Stimulated activated naive CD8-positive, alpha-beta T cell treated with anti-CD3 and anti-CD28 coated beads, Interleukin-15, amount 100 ng/mL, for 72 hours (primary cell): Measurements from ENCODE around the gene MLF1.
"Not testable (repeated sequence)": the region's sequence is repeated elsewhere in the genome, so short reads cannot be mapped to it uniquely, and the experiment has no call there.

Experiments used
- ATAC-seq: fragments of 150-1000 bp; cut with Tn5 transposase; 2 replicates; pipeline ENCODE4 v1.10.0; 2021; ENCODE audit warnings: mild to moderate bottlenecking, moderate library complexity
- DNase-seq, 2 donors: peaks; one replicate each; pipeline ENCODE4 v3.0.0; 2021 to 2022
- H3K27ac Mint-ChIP-seq, 2 donors: one replicate each; pipeline ENCODE4 v1.8.0; 2022; ENCODE audit warnings: mild to moderate bottlenecking in 2 of 2, mixed read lengths in 2 of 2, moderate library complexity in 2 of 2
- H3K27me3 Mint-ChIP-seq: one replicate; pipeline ENCODE4 v1.8.0; 2022; ENCODE audit warnings: mixed read lengths
- H3K4me1 Mint-ChIP-seq: one replicate; pipeline ENCODE4 v1.8.0; 2022; ENCODE audit warnings: mild to moderate bottlenecking, mixed read lengths
- H3K4me3 Mint-ChIP-seq, 2 donors: one replicate each; pipeline ENCODE4 v1.8.0; 2022; ENCODE audit warnings: mild to moderate bottlenecking in 2 of 2, mixed read lengths in 2 of 2, moderate library complexity in 1 of 2
- H3K9me3 Mint-ChIP-seq, 2 donors: one replicate each; pipeline ENCODE4 v1.8.0; 2022; ENCODE audit warnings: mixed read lengths in 2 of 2

Gene MLF1, protein sequence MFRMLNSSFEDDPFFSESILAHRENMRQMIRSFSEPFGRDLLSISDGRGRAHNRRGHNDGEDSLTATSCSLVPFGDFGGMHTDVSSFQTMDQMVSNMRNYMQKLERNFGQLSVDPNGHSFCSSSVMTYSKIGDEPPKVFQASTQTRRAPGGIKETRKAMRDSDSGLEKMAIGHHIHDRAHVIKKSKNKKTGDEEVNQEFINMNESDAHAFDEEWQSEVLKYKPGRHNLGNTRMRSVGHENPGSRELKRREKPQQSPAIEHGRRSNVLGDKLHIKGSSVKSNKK

DNA sequence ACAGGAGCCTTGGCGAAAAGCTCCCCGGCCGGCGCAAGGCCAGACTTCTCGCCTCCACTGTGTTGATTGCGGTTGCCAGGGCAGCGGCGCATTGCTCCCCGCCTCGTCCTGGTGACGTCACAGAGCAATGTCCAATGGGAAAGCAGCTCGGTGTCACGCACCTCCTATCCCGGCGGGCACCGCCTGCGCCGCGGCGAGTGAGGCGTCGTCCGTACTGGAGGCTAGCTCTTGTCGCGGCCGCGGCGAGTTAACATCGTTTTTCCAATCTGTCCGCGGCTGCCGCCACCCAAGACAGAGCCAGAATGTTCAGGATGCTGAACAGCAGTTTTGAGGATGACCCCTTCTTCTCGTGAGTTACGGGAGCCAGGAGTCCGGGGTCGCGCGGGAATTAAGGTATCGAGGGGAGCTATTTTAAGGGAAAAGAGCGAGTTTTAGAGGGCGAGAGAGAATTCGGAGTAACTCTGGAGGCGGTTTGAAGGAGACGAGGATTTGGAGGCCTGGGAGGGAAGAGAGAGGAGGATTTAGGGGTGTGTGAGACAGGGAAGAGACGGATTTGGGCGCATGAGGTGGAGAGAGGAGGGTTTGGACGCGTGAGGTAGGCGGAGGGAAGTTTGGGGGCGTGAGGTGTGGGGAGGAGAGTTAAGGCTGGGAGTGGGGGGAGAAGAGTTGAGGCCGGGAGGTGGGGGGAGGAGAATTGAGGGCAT lies at the start of gene MLF1:
TSS of gene MLF1 (plus strand) at position 196 of the 704 bp plus-strand sequence. CDS start at position 303, 107 bp downstream.
- Mint-ChIP-seq H3K9me3 (peaks cover 0 to 8% of the 10 kb centered on the region in 2 donors), H3K27me3 (peaks cover 48% of the 10 kb centered on the region), H3K4me3 (peak within 1 kb of the TSS; percentile 88 to 98), H3K27ac (peak within 1 kb of the TSS; percentile 87 to 93), H3K4me1 (peaks cover 10% of the 10 kb centered on the region)
- DNase-seq (peak; percentile 77 to 89), ATAC-seq (peak; percentile 97)

DNA sequence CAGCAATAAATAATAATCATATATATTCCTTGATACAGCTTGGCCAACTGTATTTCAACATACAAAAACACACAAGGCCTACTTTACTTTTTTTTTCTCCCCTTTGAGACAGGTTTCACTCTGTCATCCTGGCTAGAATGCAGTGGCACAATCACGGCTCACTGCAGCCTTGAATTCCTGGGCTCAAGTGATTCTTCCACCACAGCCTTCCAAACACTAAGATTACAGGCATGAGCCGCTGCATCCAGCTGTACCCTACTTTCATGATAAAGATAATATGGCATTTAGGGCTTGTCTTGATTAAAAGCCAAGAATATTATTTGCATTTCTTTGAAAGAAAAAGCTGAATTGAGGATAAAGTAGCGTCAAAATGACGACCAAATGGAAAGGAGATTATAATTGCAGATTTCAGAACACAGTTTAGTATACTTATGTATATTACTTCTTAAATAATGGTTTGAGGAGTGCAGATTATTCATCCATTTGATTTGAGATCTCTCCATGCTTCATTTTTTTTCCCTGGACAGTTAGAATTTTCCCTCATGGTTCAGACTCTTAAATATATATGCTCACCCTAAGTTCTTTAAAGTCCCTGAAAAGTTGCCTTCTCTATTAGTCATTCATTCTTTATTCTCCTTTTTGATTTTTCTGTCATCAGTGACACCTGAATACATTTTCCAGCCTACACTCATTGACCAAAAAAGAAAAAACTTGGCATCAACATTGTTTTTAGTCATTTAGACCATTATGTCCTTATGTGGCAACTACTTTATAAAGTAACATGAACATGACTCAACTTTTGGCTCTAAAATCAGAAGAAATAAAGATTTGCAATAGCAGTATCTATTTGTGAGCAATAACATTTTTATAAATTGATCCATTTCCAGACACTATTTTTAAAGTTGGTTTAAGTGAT lies 48.5 kb upstream of the MLF1 start:
- no peak for DNase-seq
- H3K27me3 Mint-ChIP-seq = no peaks in the 10 kb centered on the region
- H3K4me3 Mint-ChIP-seq = no peak overlapping the region
- no peak for ATAC-seq
- H3K27ac Mint-ChIP-seq = no peak overlapping the region
- no peaks in the 10 kb centered on the region for H3K9me3 Mint-ChIP-seq
- no peaks in the 10 kb centered on the region for H3K4me1 Mint-ChIP-seq

DNA sequence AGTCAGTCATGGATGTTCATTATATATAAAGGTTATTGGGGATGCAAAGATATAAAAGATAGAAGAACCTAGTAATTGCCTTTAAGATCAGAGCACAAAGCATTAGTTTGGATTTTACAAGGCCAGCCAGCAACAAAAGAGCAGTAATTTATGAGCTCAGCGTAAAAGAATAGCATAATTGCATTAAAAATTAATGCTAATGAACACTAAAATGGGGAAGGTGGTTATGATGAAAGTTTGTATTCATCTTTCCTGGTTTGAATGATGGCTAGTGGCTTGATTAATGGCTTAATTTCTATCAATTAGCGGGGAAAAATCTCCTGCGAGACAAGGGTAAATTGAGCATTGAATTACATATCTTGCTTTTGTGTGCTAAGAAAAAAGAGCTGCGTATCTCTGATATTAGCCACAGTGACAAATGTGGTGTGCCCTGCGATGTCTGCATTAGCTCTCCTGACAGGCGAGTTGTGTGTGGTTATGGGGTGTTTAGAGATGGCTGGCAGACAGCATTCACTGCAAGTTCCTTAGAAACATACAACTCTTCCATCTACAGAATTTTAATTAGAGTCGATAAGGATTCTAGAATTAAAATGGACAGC lies 42.8 kb upstream of the MLF1 start:
- ATAC-seq = no peak
- DNase-seq = no peak
- no peak overlapping the region for H3K27ac Mint-ChIP-seq
- H3K4me3 Mint-ChIP-seq = no peak overlapping the region
- no peaks in the 10 kb centered on the region for H3K27me3 Mint-ChIP-seq
- no peaks in the 10 kb centered on the region for H3K4me1 Mint-ChIP-seq
- H3K9me3 Mint-ChIP-seq = no peaks in the 10 kb centered on the region

DNA sequence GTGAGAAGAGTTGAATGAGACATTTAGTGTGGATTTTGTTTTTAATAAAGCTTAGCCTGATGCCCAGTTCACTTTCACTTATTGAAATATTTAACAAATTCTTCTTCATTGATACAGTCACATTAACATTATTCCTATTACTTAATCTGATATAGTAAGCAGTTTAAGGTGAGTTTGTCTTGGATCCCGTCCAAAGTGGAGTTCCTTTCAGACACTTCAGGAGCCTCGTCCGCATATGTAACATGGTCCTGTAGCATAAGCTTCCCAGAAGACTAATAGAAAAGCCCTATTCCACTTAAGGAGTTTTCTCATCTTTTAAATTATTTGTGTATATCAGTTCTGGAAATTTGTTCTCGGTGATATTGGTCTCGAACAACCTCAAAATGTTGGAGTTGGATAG lies 39.7 kb upstream of the MLF1 start:
- Mint-ChIP-seq H3K9me3 (no peaks in the 10 kb centered on the region), H3K27me3 (no peaks in the 10 kb centered on the region), H3K4me3 (no peak overlapping the region), H3K27ac (no peak overlapping the region), H3K4me1 (no peaks in the 10 kb centered on the region)
- ATAC-seq = no peak
- no peak for DNase-seq

DNA sequence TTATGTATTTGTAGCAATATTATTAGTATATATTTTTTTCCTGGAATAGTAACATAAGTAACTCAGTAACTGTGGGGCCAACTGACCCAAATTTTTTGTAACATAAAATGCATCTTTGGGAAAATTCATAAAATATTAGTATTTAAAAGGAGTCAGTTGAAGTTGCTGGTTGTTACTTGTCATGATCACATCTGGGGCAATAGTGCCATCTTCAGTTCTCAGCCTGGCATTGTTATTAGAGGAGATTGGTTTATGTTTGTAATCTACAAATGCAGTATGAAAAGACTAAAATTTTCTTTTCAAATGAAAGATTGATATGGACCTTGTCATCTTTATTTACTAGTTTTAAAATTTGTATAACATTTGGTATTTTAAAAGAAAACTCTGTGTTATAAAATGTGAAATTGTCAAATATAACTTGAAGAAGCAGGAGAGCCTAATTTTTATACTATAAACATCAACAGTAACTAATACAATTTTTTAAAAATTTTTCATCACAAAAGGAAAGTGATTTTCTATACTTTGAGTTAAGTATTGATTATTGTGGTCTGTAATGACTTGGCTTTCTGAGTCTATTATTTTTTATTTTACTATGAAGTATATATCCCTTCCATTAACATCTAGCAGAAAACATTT lies 38.8 kb upstream of the MLF1 start:
- DNase-seq (no peak), ATAC-seq (no peak)
- no peak overlapping the region for H3K4me3 Mint-ChIP-seq
- no peak overlapping the region for H3K27ac Mint-ChIP-seq
- H3K4me1 Mint-ChIP-seq = no peaks in the 10 kb centered on the region
- H3K9me3 Mint-ChIP-seq = no peaks in the 10 kb centered on the region
- H3K27me3 Mint-ChIP-seq = no peaks in the 10 kb centered on the region

DNA sequence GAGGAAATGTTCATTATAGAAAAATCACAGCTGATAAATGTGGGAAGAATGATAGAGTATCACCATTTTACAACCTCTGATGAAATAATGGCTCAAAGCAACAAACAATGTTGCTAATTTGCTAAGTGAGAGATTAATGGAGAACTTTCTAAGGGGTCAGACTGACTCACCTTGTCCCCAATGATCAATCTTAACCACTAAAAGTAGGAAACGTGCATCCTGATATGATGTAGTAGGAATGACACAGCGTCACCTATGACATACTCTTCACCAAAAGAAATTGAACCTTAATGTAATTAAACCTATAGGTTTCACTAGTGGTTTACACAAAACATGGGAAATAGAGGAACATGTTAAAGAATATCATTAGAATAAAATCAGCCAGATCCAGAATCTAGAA lies 35.1 kb upstream of the MLF1 start:
- Mint-ChIP-seq H3K9me3 (no peaks in the 10 kb centered on the region), H3K4me1 (no peaks in the 10 kb centered on the region), H3K27ac (no peak overlapping the region), H3K4me3 (no peak overlapping the region), H3K27me3 (no peaks in the 10 kb centered on the region)
- ATAC-seq = no peak
- DNase-seq = no peak

DNA sequence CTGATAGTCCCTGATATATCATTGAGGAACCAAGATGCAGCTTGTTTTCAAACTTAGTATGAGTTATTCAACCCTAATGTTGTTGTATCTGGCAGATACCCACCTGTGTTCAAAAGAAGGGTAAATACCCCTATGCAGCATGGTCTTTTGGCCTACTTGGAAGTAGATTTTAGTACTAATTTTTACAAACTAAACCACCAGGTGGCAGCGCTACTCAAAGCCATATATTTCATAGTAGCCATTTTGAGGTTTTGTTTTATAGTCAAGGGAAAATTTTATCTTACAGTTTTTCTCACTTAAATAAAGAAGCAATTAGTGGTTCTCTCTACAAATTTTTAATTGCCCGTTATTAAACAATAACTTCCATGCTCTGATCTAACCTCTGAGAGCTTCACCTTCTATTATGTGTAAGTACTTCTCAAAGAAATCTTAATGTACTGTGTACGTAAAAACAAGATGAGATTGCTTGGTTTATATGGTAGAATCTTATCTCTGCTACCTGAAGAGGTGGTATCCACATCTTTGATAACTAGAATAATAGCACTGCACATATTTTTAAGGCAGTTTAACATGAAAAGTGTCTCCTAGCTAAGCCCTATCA lies 31.5 kb upstream of the MLF1 start:
- H3K9me3 Mint-ChIP-seq = no peaks in the 10 kb centered on the region
- peak; percentile 60 for ATAC-seq

DNA sequence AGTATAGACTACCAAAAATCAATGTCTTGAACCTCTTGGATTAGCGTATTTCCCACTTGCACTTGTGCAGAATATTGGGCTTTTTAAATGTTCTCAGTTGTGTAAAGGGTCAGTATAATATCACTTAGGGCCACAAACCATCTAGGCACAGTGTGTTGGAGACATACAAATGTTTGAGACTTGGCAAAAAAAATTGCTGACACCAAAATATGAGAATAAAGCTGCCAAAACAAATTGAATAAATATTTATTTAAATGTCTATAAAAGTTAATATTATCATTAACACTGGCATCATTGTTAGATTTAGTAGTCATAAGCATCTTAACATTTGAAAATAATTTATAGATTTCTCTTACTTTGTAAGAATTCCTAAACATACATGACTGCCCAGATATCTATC lies 30.9 kb upstream of the MLF1 start:
- Mint-ChIP-seq H3K9me3 (no peaks in the 10 kb centered on the region), H3K4me3 (no peak overlapping the region), H3K27me3 (no peaks in the 10 kb centered on the region), H3K27ac (no peak overlapping the region), H3K4me1 (no peaks in the 10 kb centered on the region)
- ATAC-seq = no peak
- DNase-seq = no peak

More for the DNA sequence above, 31.5 kb upstream of the MLF1 start:
- peak; percentile 22 to 23 for DNase-seq
- Mint-ChIP-seq H3K4me3 (no peak overlapping the region), H3K4me1 (no peaks in the 10 kb centered on the region), H3K27me3 (no peaks in the 10 kb centered on the region), H3K27ac (no peak overlapping the region)

DNA sequence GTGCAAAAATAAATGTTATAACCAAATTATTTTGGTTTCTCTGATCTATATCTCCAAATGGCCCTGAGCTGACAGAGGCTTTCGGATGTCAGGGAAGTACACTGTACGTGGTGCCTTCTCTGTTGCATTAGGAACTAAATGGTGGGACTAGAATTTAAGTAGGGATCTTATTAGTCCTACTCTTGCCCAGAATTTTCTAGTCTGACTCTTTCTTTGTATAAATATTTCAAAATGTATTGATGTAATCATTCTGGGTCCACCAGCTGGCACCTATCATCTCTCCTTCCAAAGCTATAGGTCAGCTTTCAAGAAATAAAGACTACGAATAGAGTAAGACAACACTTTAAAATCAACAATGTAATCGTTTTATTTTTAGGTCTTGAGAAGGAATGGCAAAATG lies 22.3 kb upstream of the MLF1 start:
- Mint-ChIP-seq H3K9me3 (no peaks in the 10 kb centered on the region), H3K27me3 (no peaks in the 10 kb centered on the region), H3K4me1 (no peaks in the 10 kb centered on the region), H3K4me3 (no peak overlapping the region), H3K27ac (no peak overlapping the region)
- ATAC-seq (no peak), DNase-seq (no peak)

DNA sequence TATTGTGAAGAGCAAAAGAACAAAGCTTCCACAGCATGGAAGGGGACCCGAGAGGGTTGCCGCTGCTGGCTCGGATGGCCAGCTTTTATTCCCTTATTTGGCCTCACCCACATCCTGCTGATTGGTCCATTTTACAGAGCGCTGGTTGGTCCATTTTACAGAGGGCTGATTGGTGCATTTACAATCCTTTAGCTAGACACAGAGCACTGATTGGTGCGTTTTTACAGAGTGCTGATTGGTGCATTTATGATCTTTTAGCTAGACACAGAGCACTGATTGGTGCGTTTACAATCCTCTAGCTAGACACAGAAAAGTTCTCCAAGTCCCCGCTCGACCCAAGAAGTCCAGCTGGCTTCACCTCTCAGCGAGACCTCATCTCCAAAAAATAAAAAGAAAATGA lies 21.1 kb upstream of the MLF1 start:
- H3K9me3 Mint-ChIP-seq, ATAC-seq, H3K4me1 Mint-ChIP-seq, H3K27me3 Mint-ChIP-seq, H3K27ac Mint-ChIP-seq, DNase-seq, H3K4me3 Mint-ChIP-seq: not testable (repeated sequence)

DNA sequence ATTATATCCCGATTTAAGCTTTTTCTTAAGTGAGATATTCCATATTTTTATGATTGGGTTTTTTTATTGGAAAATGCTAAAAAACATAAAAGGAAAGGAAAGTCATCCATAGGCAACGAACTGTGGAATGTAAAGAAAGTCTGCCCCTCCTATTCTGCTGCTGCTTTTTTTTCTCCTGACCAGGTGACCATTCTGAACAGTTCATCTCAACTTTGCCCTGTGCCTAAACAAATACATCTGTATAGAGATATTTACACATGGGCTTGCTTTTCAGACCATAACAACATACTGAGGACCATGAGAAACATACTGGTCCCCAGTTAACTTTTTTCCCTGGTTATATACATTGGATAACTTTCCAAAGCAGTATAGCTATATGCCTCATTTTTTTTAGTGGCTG lies 18.9 kb upstream of the MLF1 start:
- H3K27me3 Mint-ChIP-seq = peaks cover 19% of the 10 kb centered on the region
- ATAC-seq (no peak), DNase-seq (no peak)
- no peaks in the 10 kb centered on the region for H3K4me1 Mint-ChIP-seq
- H3K27ac Mint-ChIP-seq = no peak overlapping the region
- no peak overlapping the region for H3K4me3 Mint-ChIP-seq
- no peaks in the 10 kb centered on the region for H3K9me3 Mint-ChIP-seq

DNA sequence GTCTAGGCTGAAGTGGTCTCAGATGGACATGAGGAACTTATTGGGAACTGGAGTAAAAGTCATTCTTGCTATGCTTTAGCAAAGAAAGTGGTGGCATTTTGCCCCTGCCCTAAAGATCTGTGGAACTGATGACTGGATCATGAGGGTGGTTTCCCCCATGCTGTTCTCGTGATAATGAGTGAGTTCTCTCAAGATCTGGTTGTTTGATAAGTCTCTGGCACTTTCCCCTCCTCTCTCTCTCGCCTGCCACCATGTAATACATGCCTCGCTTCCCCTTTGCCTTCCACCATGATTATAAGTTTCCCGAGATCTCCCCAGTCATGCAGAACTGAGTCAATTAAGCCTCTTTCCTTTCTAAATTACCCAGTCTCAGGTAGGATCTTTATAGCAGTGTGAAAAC lies 11.5 kb upstream of the MLF1 start:
- no peak overlapping the region for H3K4me3 Mint-ChIP-seq
- no peaks in the 10 kb centered on the region for H3K4me1 Mint-ChIP-seq
- DNase-seq (no peak), ATAC-seq (no peak)
- peaks cover 29% of the 10 kb centered on the region for H3K27me3 Mint-ChIP-seq
- H3K9me3 Mint-ChIP-seq = no peaks in the 10 kb centered on the region
- H3K27ac Mint-ChIP-seq = no peak overlapping the region

DNA sequence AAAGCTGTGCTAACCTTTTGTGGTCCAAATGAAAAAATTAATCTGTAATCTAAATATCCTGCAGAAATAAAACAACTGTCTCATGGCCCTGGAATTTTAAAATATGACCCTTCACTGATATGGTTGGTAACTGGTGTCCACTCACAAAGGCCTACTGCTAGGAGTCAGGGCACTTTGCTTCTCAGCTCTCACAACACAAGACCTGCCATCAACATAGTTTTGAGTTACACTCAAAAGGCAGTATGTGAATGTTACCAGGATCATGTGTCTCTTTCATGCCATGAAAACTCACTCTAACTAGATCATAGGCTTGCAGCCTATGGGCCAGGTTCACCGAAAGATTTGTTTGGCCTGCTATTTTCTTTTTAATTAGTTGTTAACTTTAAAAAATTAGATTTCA lies 10.0 kb upstream of the MLF1 start:
- Mint-ChIP-seq H3K27me3 (peaks cover 23% of the 10 kb centered on the region), H3K4me1 (no peaks in the 10 kb centered on the region), H3K4me3 (no peak overlapping the region), H3K9me3 (peaks cover 0 to 4% of the 10 kb centered on the region in 2 donors), H3K27ac (no peak overlapping the region)
- no peak for DNase-seq
- no peak for ATAC-seq

DNA sequence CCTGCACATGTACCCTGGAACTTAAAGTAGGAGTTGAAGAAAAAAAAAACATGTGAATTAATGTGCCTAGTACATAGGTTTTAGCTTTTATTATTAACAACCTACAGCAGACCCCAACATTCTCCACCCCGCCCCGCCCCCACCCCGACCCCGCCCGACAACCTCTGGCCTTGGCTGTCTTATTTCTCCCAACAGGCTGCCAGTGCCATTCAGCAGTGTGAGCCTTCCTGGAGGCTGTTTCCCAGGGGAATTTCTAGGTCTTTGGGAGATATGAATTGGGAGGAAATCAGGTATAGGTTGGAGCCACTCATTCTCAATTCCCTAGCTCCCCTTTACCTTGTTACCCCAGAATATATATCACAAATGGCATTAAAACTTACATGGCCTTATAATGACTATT lies 8.3 kb upstream of the MLF1 start:
- DNase-seq = no peak
- peaks cover 0 to 6% of the 10 kb centered on the region in 2 donors for H3K9me3 Mint-ChIP-seq
- H3K27me3 Mint-ChIP-seq = peaks cover 19% of the 10 kb centered on the region
- no peaks in the 10 kb centered on the region for H3K4me1 Mint-ChIP-seq
- no peak overlapping the region for H3K4me3 Mint-ChIP-seq
- no peak overlapping the region for H3K27ac Mint-ChIP-seq
- ATAC-seq = no peak

DNA sequence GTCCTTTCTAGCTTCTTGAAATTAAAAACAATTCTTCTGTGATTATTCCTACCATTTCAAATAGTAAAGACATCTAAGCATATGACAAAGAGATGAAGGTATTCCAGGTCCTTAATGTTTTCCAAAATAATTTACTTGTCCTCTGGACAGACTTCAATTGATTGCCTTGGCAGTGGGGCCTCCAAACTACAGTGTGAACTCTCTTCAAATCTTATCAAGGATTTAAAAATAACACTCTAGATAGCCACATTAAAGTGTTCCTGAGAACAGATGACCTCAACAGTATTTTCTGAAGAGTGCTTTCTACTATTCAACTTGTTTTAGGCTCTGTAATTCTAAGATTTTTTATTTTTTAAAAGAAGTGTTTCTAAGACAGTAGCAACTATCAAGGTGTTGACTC lies 7.9 kb upstream of the MLF1 start:
- H3K4me1 Mint-ChIP-seq = no peaks in the 10 kb centered on the region
- H3K27ac Mint-ChIP-seq = no peak overlapping the region
- peaks cover 0 to 6% of the 10 kb centered on the region in 2 donors for H3K9me3 Mint-ChIP-seq
- no peak for ATAC-seq
- H3K4me3 Mint-ChIP-seq = no peak overlapping the region
- H3K27me3 Mint-ChIP-seq = peaks cover 21% of the 10 kb centered on the region
- no peak for DNase-seq
